Cerebellar nuclear complex (tissue), 1 donor: ENCODE measurements around the gene TMEM184C.

Experiments used
- DNase-seq, 2 experiments: peaks; one replicate each; lab custom pipeline; 2025; lab: John Stamatoyannopoulos, UW

TMEM184C gene

GRCh38 chr4:147655639-147656038 lies 38.4 kb downstream of the TMEM184C start:
- no peak for DNase-seq

GRCh38 chr4:147658501-147658900 lies 41.3 kb downstream of the TMEM184C start:
- DNase-seq: no peak

- no peak for DNase-seq
Measured at GRCh38 chr4:147674073-147674472, 56.9 kb downstream of the TMEM184C start.

GRCh38 chr4:147674496-147674895 lies 57.3 kb downstream of the TMEM184C start:
- no peak for DNase-seq

- no peak for DNase-seq
Measured at GRCh38 chr4:147678106-147678505, 60.9 kb downstream of the TMEM184C start.

GRCh38 chr4:147678796-147679549 lies 61.8 kb downstream of the TMEM184C start:
- no peak for DNase-seq

- no peak for DNase-seq
Measured at GRCh38 chr4:147682755-147683154, 65.6 kb downstream of the TMEM184C start.

GRCh38 chr4:147683188-147683591 lies 66.0 kb downstream of the TMEM184C start:
- no peak for DNase-seq

- DNase-seq: peak; percentile 9 to 59
Measured at GRCh38 chr4:147683717-147684700, 66.8 kb downstream of the TMEM184C start, which contains the start of gene PRMT9. Gene PRMT9 (minus strand): TSS chr4:147684163. CDS start chr4:147683987, 176 bp downstream.

GRCh38 chr4:147689067-147689466 lies 71.9 kb downstream of the TMEM184C start:
- no peak for DNase-seq

- DNase-seq: no peak
Measured at GRCh38 chr4:147691820-147692219, 74.6 kb downstream of the TMEM184C start.

- no peak for DNase-seq
Measured at GRCh38 chr4:147693218-147693617, 76.0 kb downstream of the TMEM184C start.

GRCh38 chr4:147696866-147697265 lies 79.7 kb downstream of the TMEM184C start:
- DNase-seq: no peak

GRCh38 chr4:147704846-147705245 lies 87.6 kb downstream of the TMEM184C start:
- no peak for DNase-seq

- DNase-seq: no peak
Measured at GRCh38 chr4:147707892-147708672, 90.9 kb downstream of the TMEM184C start.

- DNase-seq: no peak
Measured at GRCh38 chr4:147709999-147710398, 92.8 kb downstream of the TMEM184C start.

GRCh38 chr4:147714575-147715401 lies 97.6 kb downstream of the TMEM184C start:
- DNase-seq: no peak

GRCh38 chr4:147717878-147718277 lies 100.7 kb downstream of the TMEM184C start:
- no peak for DNase-seq
